Neural cell (in vitro differentiated cells): ENCODE results near the gene MAST4. TPM values are rescaled to one million over a fixed set of nuclear protein-coding genes. Genes with fewer than 3 reads are reported as not detected.

ENCODE experiments used
- H2AFZ ChIP-seq: fragments of 200-600, 300-800 bp; sonication (generic), shearing (Covaris generic); 2 replicates; pipeline ENCODE4 v1.6.0; 2014; ENCODE audit warnings: low read depth, mild to moderate bottlenecking, antibody characterized with exemption, low read length, moderate library complexity
- H3F3A ChIP-seq: fragments of 200-600 bp; shearing (Covaris generic); 2 replicates; pipeline ENCODE4 v1.6.1; 2016; ENCODE audit warnings: mild to moderate bottlenecking, moderate library complexity, mixed read lengths, antibody characterized with exemption, low read length; ENCODE audit not compliant: insufficient read depth, poor library complexity, severe bottlenecking
- H3K27ac ChIP-seq: fragments of 200-600, 300-800 bp; sonication (generic), shearing (Covaris generic); 2 replicates; pipeline ENCODE4 v1.5.1; 2014; ENCODE audit warnings: mild to moderate bottlenecking, low read length, moderate library complexity
- H3K27me3 ChIP-seq: fragments of 300-800, 200-600 bp; sonication (generic), shearing (Covaris generic); 2 replicates; pipeline ENCODE4 v1.6.0; 2014; ENCODE audit warnings: mild to moderate bottlenecking, low read depth, low read length, moderate library complexity; ENCODE audit not compliant: insufficient read depth
- H3K36me3 ChIP-seq: fragments of 300-800, 200-600 bp; sonication (generic), shearing (Covaris generic); 2 replicates; pipeline ENCODE4 v1.5.1; 2014; ENCODE audit warnings: mild to moderate bottlenecking, antibody characterized with exemption, low read length, moderate library complexity; ENCODE audit not compliant: insufficient read depth
- H3K4me2 ChIP-seq: fragments of 300-800, 200-600 bp; sonication (generic), shearing (Covaris generic); 2 replicates; pipeline ENCODE4 v1.6.0; 2014; ENCODE audit warnings: mild to moderate bottlenecking, low read length
- H3K4me3 ChIP-seq: fragments of 300-800, 200-600 bp; sonication (generic), shearing (Covaris generic); 2 replicates; pipeline ENCODE4 v1.5.1; 2014; ENCODE audit warnings: mild to moderate bottlenecking, low read length, moderate library complexity
- H3K79me2 ChIP-seq: fragments of 200-600 bp; shearing (Covaris generic); replicated peaks from 2 replicates; pipeline ENCODE4 v1.6.0; 2014; ENCODE audit warnings: mild to moderate bottlenecking, low read length, moderate library complexity; ENCODE audit not compliant: insufficient read depth
- H3K9ac ChIP-seq: fragments of 300-800, 200-600 bp; sonication (generic), shearing (Covaris generic); 2 replicates; pipeline ENCODE4 v1.6.1; 2016; ENCODE audit warnings: mild to moderate bottlenecking, low read length, mixed read lengths
- H3K9me2 ChIP-seq: fragments of 200-600 bp; shearing (Covaris generic); 2 replicates; pipeline ENCODE4 v1.6.1; 2016; ENCODE audit warnings: mild to moderate bottlenecking, low read length, mixed read lengths; ENCODE audit not compliant: insufficient read depth
- H3K9me3 ChIP-seq: fragments of 200-600, 300-800 bp; sonication (generic), shearing (Covaris generic); 2 replicates; pipeline ENCODE4 v1.6.1; 2016; ENCODE audit warnings: mild to moderate bottlenecking, mixed run types, low read length, moderate library complexity, mixed read lengths
- H4K20me1 ChIP-seq: fragments of 200-600 bp; shearing (Covaris generic); 2 replicates; pipeline ENCODE4 v1.6.1; 2016; ENCODE audit warnings: mild to moderate bottlenecking, mixed run types; ENCODE audit not compliant: insufficient read depth
- CTCF ChIP-seq: fragments of 450-650 bp; IDR thresholded peaks from 2 replicates; pipeline ENCODE4 v1.5.1; 2014; ENCODE audit warnings: antibody characterized with exemption, mild to moderate bottlenecking, moderate library complexity; ENCODE audit not compliant: poor library complexity, severe bottlenecking
- EP300 ChIP-seq: fragments of 450-650 bp; conservative IDR thresholded peaks from 2 replicates; pipeline ENCODE4 v1.6.1; 2014; ENCODE audit warnings: antibody characterized with exemption, mild to moderate bottlenecking, moderate library complexity; ENCODE audit not compliant: poor library complexity, severe bottlenecking
- EZH2 ChIP-seq: fragments of 200-600, 300-800 bp; shearing (Covaris generic), sonication (generic); IDR thresholded peaks from 2 replicates; pipeline ENCODE4 v1.6.1; 2014; ENCODE audit warnings: antibody characterized with exemption, low read length, borderline replicate concordance, mild to moderate bottlenecking; ENCODE audit not compliant: insufficient read depth, poor library complexity, severe bottlenecking
- MXI1 ChIP-seq: fragments of 450-650 bp; conservative IDR thresholded peaks from 2 replicates; pipeline ENCODE4 v1.6.1; 2014; ENCODE audit warnings: antibody characterized with exemption, mild to moderate bottlenecking; ENCODE audit not compliant: poor library complexity, severe bottlenecking
- POLR2AphosphoS5 ChIP-seq: IDR thresholded peaks from 2 replicates; pipeline ENCODE4 v1.6.1; 2012
- RAD21 ChIP-seq: fragments of 450-650 bp; conservative IDR thresholded peaks from 2 replicates; pipeline ENCODE4 v1.6.1; 2014; ENCODE audit warnings: antibody characterized with exemption, mild to moderate bottlenecking, moderate library complexity
- SMC3 ChIP-seq: fragments of 450-650 bp; conservative IDR thresholded peaks from 2 replicates; pipeline ENCODE4 v1.6.1; 2014; ENCODE audit warnings: antibody characterized with exemption, mild to moderate bottlenecking, moderate library complexity; ENCODE audit not compliant: poor library complexity
- TAF1 ChIP-seq: IDR thresholded peaks from 2 replicates; pipeline ENCODE4 v1.6.1; 2012; ENCODE audit warnings: low read depth
- polyA plus RNA-seq: library from polyadenylated mRNA; depleted of rRNA; stranded (reverse); fragments of >200 nt; gene quantifications from 2 replicates; pipeline ENCODE4 v1.2.3, GENCODE V29; 2014
- TF ChIP-seq, protein P1 (sequence below): IDR thresholded peaks from 2 replicates; pipeline ENCODE4 v1.6.1; 2012; ENCODE audit warnings: borderline replicate concordance

Gene MAST4
- polyA plus RNA-seq, 1 donor from 2014 or later: 2.3 TPM

GRCh38 chr5:66888613-66889012, 292.4 kb downstream of the MAST4 start:
- Histone ChIP-seq H3K9me2 (no peaks in the 10 kb centered on the region), H3K4me2 (no peak overlapping the region), H3K9me3 (no peaks in the 10 kb centered on the region), H3K36me3 (no peaks in the 10 kb centered on the region), H4K20me1 (no peaks in the 10 kb centered on the region), H3K9ac (no peak overlapping the region), H3K4me3 (no peak overlapping the region), H3F3A (no peaks in the 10 kb centered on the region), H2AFZ (no peak overlapping the region), H3K27me3 (no peaks in the 10 kb centered on the region), H3K27ac (no peak overlapping the region), H3K79me2 (no peaks in the 10 kb centered on the region)
- no peak for TF ChIP-seq MXI1
- no peak for TF ChIP-seq EP300
- TF ChIP-seq RAD21: no peak

DNA sequence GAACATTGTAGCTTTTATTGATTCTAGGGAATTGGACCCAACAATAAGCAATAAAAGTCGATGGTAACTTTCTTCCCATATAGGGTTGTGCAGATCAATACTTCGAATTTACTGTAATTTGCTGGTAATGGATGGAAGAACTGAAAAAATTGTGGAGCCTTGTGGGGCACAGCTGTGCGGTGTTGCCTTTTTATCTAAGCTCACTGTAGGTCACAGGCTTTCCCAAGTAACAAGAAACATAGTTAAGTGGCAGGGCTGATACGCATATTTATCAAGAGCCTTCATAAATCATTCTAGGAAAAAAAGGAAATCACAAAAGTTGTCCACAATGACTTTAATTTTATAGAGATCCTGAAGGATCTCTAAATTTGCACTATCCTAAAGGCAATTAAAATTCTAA, 292.9 kb downstream of the MAST4 start:
- H3K4me2 ChIP-seq: no peak overlapping the region
- H3K79me2 ChIP-seq: no peaks in the 10 kb centered on the region
- TF ChIP-seq EZH2 (no peak), CTCF (no peak), TAF1 (no peak), RAD21 (no peak), SMC3 (no peak), POLR2AphosphoS5 (no peak)
- TF ChIP-seq, protein P1, sequence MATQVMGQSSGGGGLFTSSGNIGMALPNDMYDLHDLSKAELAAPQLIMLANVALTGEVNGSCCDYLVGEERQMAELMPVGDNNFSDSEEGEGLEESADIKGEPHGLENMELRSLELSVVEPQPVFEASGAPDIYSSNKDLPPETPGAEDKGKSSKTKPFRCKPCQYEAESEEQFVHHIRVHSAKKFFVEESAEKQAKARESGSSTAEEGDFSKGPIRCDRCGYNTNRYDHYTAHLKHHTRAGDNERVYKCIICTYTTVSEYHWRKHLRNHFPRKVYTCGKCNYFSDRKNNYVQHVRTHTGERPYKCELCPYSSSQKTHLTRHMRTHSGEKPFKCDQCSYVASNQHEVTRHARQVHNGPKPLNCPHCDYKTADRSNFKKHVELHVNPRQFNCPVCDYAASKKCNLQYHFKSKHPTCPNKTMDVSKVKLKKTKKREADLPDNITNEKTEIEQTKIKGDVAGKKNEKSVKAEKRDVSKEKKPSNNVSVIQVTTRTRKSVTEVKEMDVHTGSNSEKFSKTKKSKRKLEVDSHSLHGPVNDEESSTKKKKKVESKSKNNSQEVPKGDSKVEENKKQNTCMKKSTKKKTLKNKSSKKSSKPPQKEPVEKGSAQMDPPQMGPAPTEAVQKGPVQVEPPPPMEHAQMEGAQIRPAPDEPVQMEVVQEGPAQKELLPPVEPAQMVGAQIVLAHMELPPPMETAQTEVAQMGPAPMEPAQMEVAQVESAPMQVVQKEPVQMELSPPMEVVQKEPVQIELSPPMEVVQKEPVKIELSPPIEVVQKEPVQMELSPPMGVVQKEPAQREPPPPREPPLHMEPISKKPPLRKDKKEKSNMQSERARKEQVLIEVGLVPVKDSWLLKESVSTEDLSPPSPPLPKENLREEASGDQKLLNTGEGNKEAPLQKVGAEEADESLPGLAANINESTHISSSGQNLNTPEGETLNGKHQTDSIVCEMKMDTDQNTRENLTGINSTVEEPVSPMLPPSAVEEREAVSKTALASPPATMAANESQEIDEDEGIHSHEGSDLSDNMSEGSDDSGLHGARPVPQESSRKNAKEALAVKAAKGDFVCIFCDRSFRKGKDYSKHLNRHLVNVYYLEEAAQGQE: no peak
- no peaks in the 10 kb centered on the region for H3K27me3 ChIP-seq
- no peak overlapping the region for H3K27ac ChIP-seq
- no peaks in the 10 kb centered on the region for H3K36me3 ChIP-seq
- H3K9me3 ChIP-seq: no peaks in the 10 kb centered on the region
- no peak overlapping the region for H2AFZ ChIP-seq
- no peaks in the 10 kb centered on the region for H3F3A ChIP-seq
- H3K9ac ChIP-seq: no peak overlapping the region
- no peaks in the 10 kb centered on the region for H4K20me1 ChIP-seq
- no peak overlapping the region for H3K4me3 ChIP-seq
- no peaks in the 10 kb centered on the region for H3K9me2 ChIP-seq

GRCh38 chr5:66889524-66889923, 293.3 kb downstream of the MAST4 start:
- no peaks in the 10 kb centered on the region for H3K9me3 ChIP-seq
- TF ChIP-seq SMC3 (no peak), RAD21 (no peak), TAF1 (no peak), EP300 (no peak), EZH2 (no peak), POLR2AphosphoS5 (no peak), CTCF (no peak), MXI1 (no peak)
- TF ChIP-seq, protein P1: no peak
- H3K4me2 ChIP-seq: no peak overlapping the region
- H3K36me3 ChIP-seq: no peaks in the 10 kb centered on the region
- no peaks in the 10 kb centered on the region for H3K9me2 ChIP-seq
- no peaks in the 10 kb centered on the region for H4K20me1 ChIP-seq
- no peaks in the 10 kb centered on the region for H3F3A ChIP-seq
- no peaks in the 10 kb centered on the region for H3K27me3 ChIP-seq
- H3K4me3 ChIP-seq: no peak overlapping the region
- H3K27ac ChIP-seq: no peak overlapping the region
- no peak overlapping the region for H3K9ac ChIP-seq
- no peak overlapping the region for H2AFZ ChIP-seq
- no peaks in the 10 kb centered on the region for H3K79me2 ChIP-seq
